ENCODE data around the gene OSBPL6.
"Not testable (repeated sequence)": the region's sequence is repeated elsewhere in the genome, so short reads cannot be mapped to it uniquely, and the experiment has no call there.

The OSBPL6 gene

GRCh38 chr2:178309541-178309940 is 115.2 kb downstream of the OSBPL6 start:
- no peak for DNase-seq

- DNase-seq, result no peak
Measured at GRCh38 chr2:178315078-178315477, 120.8 kb downstream of the OSBPL6 start.

GRCh38 chr2:178315488-178315948 is 121.2 kb downstream of the OSBPL6 start:
- DNase-seq, result no peak

- DNase-seq, result peak; percentile 11
Measured at GRCh38 chr2:178317811-178318210, 123.5 kb downstream of the OSBPL6 start.

GRCh38 chr2:178320011-178320585 is 125.8 kb downstream of the OSBPL6 start:
- DNase-seq, result peak; percentile 19

- DNase-seq, result no peak
Measured at GRCh38 chr2:178322068-178322467, 127.8 kb downstream of the OSBPL6 start.

- DNase-seq, result not testable (repeated sequence)
Measured at GRCh38 chr2:178323331-178323730, 129.0 kb downstream of the OSBPL6 start.

- no peak for DNase-seq
Measured at GRCh38 chr2:178324077-178324476, 129.8 kb downstream of the OSBPL6 start.

GRCh38 chr2:178325268-178325667 is 131.0 kb downstream of the OSBPL6 start:
- DNase-seq, result no peak

- DNase-seq, result no peak
Measured at GRCh38 chr2:178327516-178327915, 133.2 kb downstream of the OSBPL6 start.

GRCh38 chr2:178328037-178328436 is 133.7 kb downstream of the OSBPL6 start:
- no peak for DNase-seq

- DNase-seq, result no peak
Measured at GRCh38 chr2:178330175-178331017, 136.1 kb downstream of the OSBPL6 start.

GRCh38 chr2:178331474-178332432 is 137.4 kb downstream of the OSBPL6 start:
- no peak for DNase-seq

GRCh38 chr2:178333851-178334250 is 139.5 kb downstream of the OSBPL6 start:
- DNase-seq, result no peak

- DNase-seq, result no peak
Measured at GRCh38 chr2:178335230-178335629, 140.9 kb downstream of the OSBPL6 start.

- DNase-seq, result no peak
Measured at GRCh38 chr2:178344121-178344520, 149.8 kb downstream of the OSBPL6 start.

GRCh38 chr2:178345951-178346350 is 151.6 kb downstream of the OSBPL6 start:
- no peak for DNase-seq

- no peak for DNase-seq
Measured at GRCh38 chr2:178350051-178350450, 155.7 kb downstream of the OSBPL6 start.

GRCh38 chr2:178357704-178358103 is 163.4 kb downstream of the OSBPL6 start:
- DNase-seq, result not testable (repeated sequence)

- DNase-seq, result no peak
Measured at GRCh38 chr2:178359192-178359912, 165.0 kb downstream of the OSBPL6 start.

GRCh38 chr2:178361588-178361987 is 167.3 kb downstream of the OSBPL6 start:
- DNase-seq, result no peak

GRCh38 chr2:178363252-178363651 is 168.9 kb downstream of the OSBPL6 start:
- no peak for DNase-seq
